Osteocyte (in vitro differentiated cells): ENCODE measurements around the gene CYP2U1. TPM values are rescaled to one million over a fixed set of nuclear protein-coding genes. Genes with fewer than 3 reads are reported as not detected.

Experiments
- DNase-seq: peaks from one replicate; pipeline ENCODE4 v3.0.0; 2021; ENCODE audit warnings: mixed read lengths; ENCODE audit not compliant: unreplicated experiment; ENCODE audit errors: extremely low spot score
- H3K27ac Mint-ChIP-seq: one replicate; pipeline ENCODE4 v1.8.0; 2021; ENCODE audit warnings: mild to moderate bottlenecking, mixed read lengths; ENCODE audit not compliant: unreplicated experiment
- H3K27me3 Mint-ChIP-seq: one replicate; pipeline ENCODE4 v1.8.0; 2021; ENCODE audit warnings: mixed read lengths; ENCODE audit not compliant: unreplicated experiment
- H3K36me3 Mint-ChIP-seq: one replicate; pipeline ENCODE4 v1.8.0; 2021; ENCODE audit warnings: mixed read lengths; ENCODE audit not compliant: unreplicated experiment
- H3K4me1 Mint-ChIP-seq: one replicate; pipeline ENCODE4 v1.8.0; 2021; ENCODE audit warnings: mixed read lengths; ENCODE audit not compliant: unreplicated experiment
- H3K4me3 Mint-ChIP-seq: one replicate; pipeline ENCODE4 v1.8.0; 2021; ENCODE audit warnings: mild to moderate bottlenecking, moderate library complexity, mixed read lengths; ENCODE audit not compliant: unreplicated experiment
- H3K9me3 Mint-ChIP-seq: one replicate; pipeline ENCODE4 v1.8.0; 2021; ENCODE audit warnings: mixed read lengths; ENCODE audit not compliant: unreplicated experiment
- CTCF ChIP-seq: fragments of 200-600 bp; sonication (generic); IDR thresholded peaks from 2 replicates; pipeline ENCODE4 v1.5.0; 2021; ENCODE audit warnings: antibody characterized with exemption, mild to moderate bottlenecking, moderate library complexity
- total RNA-seq: library from RNA; stranded (reverse); gene quantifications from 2 replicates; pipeline ENCODE4 v1.2.1, GENCODE V29; 2021

CYP2U1 gene
- total RNA-seq, 1 donor from 2014 or later, result 12.5 TPM

- TF ChIP-seq CTCF, result no peak
- H3K9me3 Mint-ChIP-seq, result no peaks in the 10 kb centered on the region
- no peaks in the 10 kb centered on the region for H3K27me3 Mint-ChIP-seq
- H3K4me1 Mint-ChIP-seq, result peaks cover 37% of the 10 kb centered on the region
- H3K4me3 Mint-ChIP-seq, result no peak overlapping the region
- no peaks in the 10 kb centered on the region for H3K36me3 Mint-ChIP-seq
- no peak overlapping the region for H3K27ac Mint-ChIP-seq
- DNase-seq, result no peak
Observed at GRCh38 chr4:107991945-107992630, 60.7 kb downstream of the CYP2U1 start.

- TF ChIP-seq CTCF, result no peak
- H3K27me3 Mint-ChIP-seq, result no peaks in the 10 kb centered on the region
- H3K9me3 Mint-ChIP-seq, result no peaks in the 10 kb centered on the region
- no peak overlapping the region for H3K27ac Mint-ChIP-seq
- peaks cover 52% of the 10 kb centered on the region for H3K4me1 Mint-ChIP-seq
- H3K4me3 Mint-ChIP-seq, result no peak overlapping the region
- no peaks in the 10 kb centered on the region for H3K36me3 Mint-ChIP-seq
- no peak for DNase-seq
Observed at GRCh38 chr4:107993969-107994368, 62.6 kb downstream of the CYP2U1 start.

- H3K27ac Mint-ChIP-seq, result no peak overlapping the region
- DNase-seq, result no peak
- peaks cover 48% of the 10 kb centered on the region for H3K4me1 Mint-ChIP-seq
- no peaks in the 10 kb centered on the region for H3K27me3 Mint-ChIP-seq
- no peaks in the 10 kb centered on the region for H3K36me3 Mint-ChIP-seq
- H3K4me3 Mint-ChIP-seq, result no peak overlapping the region
- TF ChIP-seq CTCF, result no peak
- no peaks in the 10 kb centered on the region for H3K9me3 Mint-ChIP-seq
Observed at GRCh38 chr4:107994894-107995293, 63.5 kb downstream of the CYP2U1 start.

- H3K4me1 Mint-ChIP-seq, result peaks cover 34% of the 10 kb centered on the region
- H3K27ac Mint-ChIP-seq, result peak overlapping the region; percentile 93
- no peaks in the 10 kb centered on the region for H3K27me3 Mint-ChIP-seq
- no peak for DNase-seq
- no peak for TF ChIP-seq CTCF
- H3K4me3 Mint-ChIP-seq, result no peak overlapping the region
- H3K9me3 Mint-ChIP-seq, result no peaks in the 10 kb centered on the region
- peaks cover 5% of the 10 kb centered on the region for H3K36me3 Mint-ChIP-seq
Observed at GRCh38 chr4:107996949-107997788, 65.8 kb downstream of the CYP2U1 start.

GRCh38 chr4:107997794-107998193, 66.4 kb downstream of the CYP2U1 start:
- TF ChIP-seq CTCF, result no peak
- Mint-ChIP-seq H3K27ac (peak overlapping the region; percentile 93), H3K27me3 (no peaks in the 10 kb centered on the region), H3K4me3 (no peak overlapping the region), H3K4me1 (peaks cover 32% of the 10 kb centered on the region), H3K9me3 (no peaks in the 10 kb centered on the region), H3K36me3 (peaks cover 5% of the 10 kb centered on the region)
- no peak for DNase-seq
